Hepatocyte (in vitro differentiated cells): ENCODE measurements around the gene ACAT2. TPM values are rescaled to one million over a fixed set of nuclear protein-coding genes. Genes with fewer than 3 reads are reported as not detected.
"Not testable (repeated sequence)": the region's sequence is repeated elsewhere in the genome, so short reads cannot be mapped to it uniquely, and the experiment has no call there.

ENCODE experiments used
- DNase-seq: peaks from one replicate; pipeline ENCODE4 v3.0.0-alpha.2; 2016; ENCODE audit warnings: low spot score
- H2AFZ ChIP-seq: fragments of 200-600 bp; sonication (generic); 2 replicates; pipeline ENCODE4 v1.6.0; 2016; ENCODE audit warnings: antibody characterized with exemption, mild to moderate bottlenecking
- H3K27ac ChIP-seq: fragments of 200-600 bp; sonication (generic); 2 replicates; pipeline ENCODE4 v1.5.1; 2016; ENCODE audit warnings: mild to moderate bottlenecking
- H3K27me3 ChIP-seq: fragments of 200-600 bp; sonication (generic); 2 replicates; pipeline ENCODE4 v1.6.1; 2016
- H3K36me3 ChIP-seq: fragments of 200-600 bp; sonication (generic); replicated peaks from 2 replicates; pipeline ENCODE4 v1.5.1; 2016; ENCODE audit warnings: low read depth; ENCODE audit not compliant: insufficient read depth
- H3K4me1 ChIP-seq: fragments of 200-600 bp; sonication (generic); 2 replicates; pipeline ENCODE4 v1.5.1; 2016; ENCODE audit warnings: mild to moderate bottlenecking, moderate library complexity; ENCODE audit not compliant: insufficient read depth
- H3K4me2 ChIP-seq: fragments of 200-600 bp; sonication (generic); 2 replicates; pipeline ENCODE4 v1.6.0; 2016
- H3K4me3 ChIP-seq: fragments of 200-600 bp; sonication (generic); 2 replicates; pipeline ENCODE4 v1.5.1; 2016; ENCODE audit warnings: mild to moderate bottlenecking
- H3K79me2 ChIP-seq: fragments of 200-600 bp; sonication (generic); 2 replicates; pipeline ENCODE4 v1.6.0; 2017; ENCODE audit warnings: mild to moderate bottlenecking
- H3K9me2 ChIP-seq: fragments of 200-600 bp; sonication (generic); replicated peaks from 2 replicates; pipeline ENCODE4 v1.6.0; 2017; ENCODE audit warnings: mild to moderate bottlenecking; ENCODE audit not compliant: insufficient read depth
- H3K9me3 ChIP-seq: fragments of 200-600 bp; sonication (generic); 2 replicates; pipeline ENCODE4 v1.5.1; 2016; ENCODE audit warnings: low read depth, mild to moderate bottlenecking
- H4K20me1 ChIP-seq: fragments of 200-600 bp; sonication (generic); 2 replicates; pipeline ENCODE4 v1.6.0; 2016; ENCODE audit warnings: mild to moderate bottlenecking; ENCODE audit not compliant: insufficient read depth, poor library complexity, severe bottlenecking
- CTCF ChIP-seq: fragments of 200-600 bp; sonication (generic); IDR thresholded peaks from 2 replicates; pipeline ENCODE4 v1.5.1; 2016; ENCODE audit warnings: antibody characterized with exemption, mild to moderate bottlenecking; ENCODE audit not compliant: poor library complexity
- EZH2 ChIP-seq: fragments of 200-600 bp; sonication (generic); IDR thresholded peaks from 2 replicates; pipeline ENCODE4 v1.6.1; 2016; ENCODE audit warnings: antibody characterized with exemption, mild to moderate bottlenecking, borderline replicate concordance
- EZH2phosphoT487 ChIP-seq: fragments of 200-600 bp; sonication (generic); IDR thresholded peaks from one replicate; pipeline ENCODE4 v1.6.1; 2018; ENCODE audit warnings: antibody characterized with exemption, mild to moderate bottlenecking, low read depth, moderate library complexity; ENCODE audit not compliant: unreplicated experiment, severe bottlenecking
- WGBS: methylation state at CpG from one replicate; pipeline ENCODE4 v1.1.6; 2016; ENCODE audit warnings: low lambda C conversion rate; ENCODE audit errors: missing lambda C conversion rate; 5-methylcytosine and 5-hydroxymethylcytosine counted together
- polyA plus RNA-seq: library from polyadenylated mRNA; unstranded; fragments of >200 nt; fragmentation: Nextera tagmentation; extraction: Ambion mirVana; gene quantifications from 2 replicates; pipeline ENCODE4 v1.2.1, GENCODE V29; 2016
- total RNA-seq: library from RNA; depleted of rRNA; stranded (reverse); fragments of >200 nt; gene quantifications from 2 replicates; pipeline ENCODE4 v1.2.3, GENCODE V29; 2014

Gene ACAT2
- total and polyA plus RNA-seq, 2 experiments from 2014 or later: 67.0 to 98.6 TPM

DNA sequence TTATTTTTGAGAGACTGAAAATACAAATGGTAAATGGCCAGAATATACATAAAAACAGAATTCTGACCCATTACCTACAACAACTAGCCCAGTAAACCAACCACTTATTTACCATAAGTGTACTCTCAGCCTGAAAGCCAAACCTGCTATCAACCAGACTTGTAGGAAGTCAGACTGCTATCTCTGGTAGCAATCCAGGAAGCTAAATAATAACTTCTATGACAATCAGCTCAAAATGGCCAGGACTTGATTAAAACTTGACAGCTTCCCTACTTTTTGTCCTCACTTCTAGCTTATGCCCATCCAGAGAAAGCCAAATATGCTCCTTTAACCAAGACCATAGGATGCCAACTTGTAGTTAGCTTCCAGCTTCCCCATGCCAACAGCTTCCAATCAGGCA is 39.2 kb upstream of the ACAT2 start:
- no peak for DNase-seq

GRCh38 chr6:159723259-159723658 is 38.6 kb upstream of the ACAT2 start:
- Histone ChIP-seq H4K20me1 (peaks cover 3% of the 10 kb centered on the region), H3K9me2 (no peaks in the 10 kb centered on the region), H3K4me1 (peaks cover 7% of the 10 kb centered on the region), H3K27ac (no peak overlapping the region), H2AFZ (no peak overlapping the region), H3K9me3 (no peaks in the 10 kb centered on the region), H3K4me3 (no peak overlapping the region), H3K79me2 (peaks cover 61% of the 10 kb centered on the region), H3K27me3 (no peaks in the 10 kb centered on the region), H3K36me3 (no peaks in the 10 kb centered on the region), H3K4me2 (no peak overlapping the region)
- no peak for DNase-seq
- WGBS: 95% methylated on average over 2 of the region's 2 CpGs
- TF ChIP-seq CTCF: no peak
- no peak for TF ChIP-seq EZH2
- no peak for TF ChIP-seq EZH2phosphoT487

More for the DNA sequence above, 39.2 kb upstream of the ACAT2 start:
- TF ChIP-seq EZH2 (no peak), CTCF (no peak)
- Histone ChIP-seq H3K9me3 (no peaks in the 10 kb centered on the region), H3K9me2 (no peaks in the 10 kb centered on the region), H3K4me2 (no peak overlapping the region), H3K27me3 (no peaks in the 10 kb centered on the region), H3K27ac (no peak overlapping the region), H2AFZ (no peak overlapping the region), H4K20me1 (no peaks in the 10 kb centered on the region), H3K79me2 (peaks cover 60% of the 10 kb centered on the region), H3K36me3 (no peaks in the 10 kb centered on the region), H3K4me1 (peaks cover 7% of the 10 kb centered on the region), H3K4me3 (no peak overlapping the region)

GRCh38 chr6:159724778-159725177 is 37.1 kb upstream of the ACAT2 start:
- Histone ChIP-seq H4K20me1 (peaks cover 18% of the 10 kb centered on the region), H2AFZ (no peak overlapping the region), H3K36me3 (no peaks in the 10 kb centered on the region), H3K9me2 (no peaks in the 10 kb centered on the region), H3K4me2 (peak overlapping the region; percentile 86), H3K4me1 (peaks cover 7% of the 10 kb centered on the region), H3K79me2 (peaks cover 77% of the 10 kb centered on the region), H3K27ac (no peak overlapping the region), H3K9me3 (no peaks in the 10 kb centered on the region), H3K27me3 (no peaks in the 10 kb centered on the region), H3K4me3 (no peak overlapping the region)
- TF ChIP-seq CTCF (no peak), EZH2phosphoT487 (no peak), EZH2 (no peak)
- no peak for DNase-seq
- 95% methylated on average over 4 of the region's 4 CpGs for WGBS

DNA sequence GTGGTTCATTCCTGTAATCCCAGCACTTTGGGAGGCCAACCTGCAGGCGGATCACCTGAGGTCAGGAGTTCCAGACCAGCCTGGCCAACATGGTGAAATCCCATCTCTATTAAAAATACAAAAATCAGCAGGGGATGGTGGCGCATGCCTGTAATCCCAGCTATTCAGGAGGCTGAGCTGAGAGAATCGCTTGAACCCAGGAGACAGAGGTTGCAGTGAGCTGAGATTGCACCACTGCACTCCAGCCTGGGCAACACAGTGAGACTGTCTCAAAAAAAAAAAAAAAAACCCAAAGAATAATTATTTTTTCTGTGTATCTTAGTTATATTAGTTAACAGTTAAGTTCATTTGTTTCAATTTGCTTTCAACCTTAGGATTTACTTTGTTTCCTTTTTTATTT is 36.6 kb upstream of the ACAT2 start:
- H3K9me3 ChIP-seq, H3K27me3 ChIP-seq, DNase-seq, H3K36me3 ChIP-seq, H3K4me1 ChIP-seq, H3K9me2 ChIP-seq, H3K27ac ChIP-seq, H2AFZ ChIP-seq: not testable (repeated sequence)
- 92% methylated on average over 3 of the region's 3 CpGs for WGBS
- Histone ChIP-seq H3K4me2 (peak overlapping the region; percentile 86), H3K4me3 (peak overlapping the region; percentile 47), H4K20me1 (peaks cover 22% of the 10 kb centered on the region), H3K79me2 (peaks cover 79% of the 10 kb centered on the region)
